ENCODE results near the gene JAZF1. TPM values are rescaled to one million over a fixed set of nuclear protein-coding genes. Genes with fewer than 3 reads are reported as not detected.
A peak's percentile ranks its signal among the peaks of the same experiment; 100 is the strongest.
"Not testable (repeated sequence)": the region's sequence is repeated elsewhere in the genome, so short reads cannot be mapped to it uniquely, and the experiment has no call there.

JAZF1 gene
- total and polyA plus RNA-seq, 2 donors: 3.9 to 14.5 TPM

- peaks cover 0 to 20% of the 10 kb centered on the region in 2 donors for H3K4me1 ChIP-seq (ENCODE audit: control insufficient read depth in 2 of 2, insufficient read depth in 2 of 2, low read length in 2 of 2)
- H3K27ac ChIP-seq (ENCODE audit: low read depth in 1 of 2, low read length in 1 of 2): no peak overlapping the region
- H3K27me3 ChIP-seq (ENCODE audit: control insufficient read depth in 2 of 2, insufficient read depth in 1 of 2, low read length in 1 of 2): no peaks in the 10 kb centered on the region
- no peak for DNase-seq (ENCODE audit: low read depth in 6 of 9, low spot score in 9 of 9)
- no peak overlapping the region for H3K4me3 ChIP-seq (ENCODE audit: low read length in 2 of 2)
- H3K36me3 ChIP-seq (ENCODE audit: control insufficient read depth in 2 of 2, insufficient read depth in 2 of 2, low read length in 1 of 2): no peaks in the 10 kb centered on the region
- H3K9me3 ChIP-seq (ENCODE audit: control insufficient read depth in 2 of 2, insufficient read depth in 1 of 2, low read length in 1 of 2): no peaks in the 10 kb centered on the region
- 70% methylated on average over 6 of the region's 6 CpGs for WGBS
These were observed 283.6 kb downstream of the JAZF1 start for GRCh38 chr7:27897001-27897400.

GRCh38 chr7:27895551-27895950 is 285.0 kb downstream of the JAZF1 start:
- H3K27me3 ChIP-seq (ENCODE audit: control insufficient read depth in 2 of 2, insufficient read depth in 1 of 2, low read length in 1 of 2): no peaks in the 10 kb centered on the region
- no peaks in the 10 kb centered on the region for H3K36me3 ChIP-seq (ENCODE audit: control insufficient read depth in 2 of 2, insufficient read depth in 2 of 2, low read length in 1 of 2)
- peak in 1 of 9 donors; percentile 19 for DNase-seq (ENCODE audit: low read depth in 6 of 9, low spot score in 9 of 9)
- H3K4me3 ChIP-seq (ENCODE audit: low read length in 2 of 2): no peak overlapping the region
- H3K9me3 ChIP-seq (ENCODE audit: control insufficient read depth in 2 of 2, insufficient read depth in 1 of 2, low read length in 1 of 2): no peaks in the 10 kb centered on the region
- peaks cover 0 to 16% of the 10 kb centered on the region in 2 donors for H3K4me1 ChIP-seq (ENCODE audit: control insufficient read depth in 2 of 2, insufficient read depth in 2 of 2, low read length in 2 of 2)
- no peak overlapping the region for H3K27ac ChIP-seq (ENCODE audit: low read depth in 1 of 2, low read length in 1 of 2)

- 41% methylated on average over 1 of the region's 1 CpG for WGBS
- no peak overlapping the region for H3K27ac ChIP-seq (ENCODE audit: low read depth in 1 of 2, low read length in 1 of 2)
- H3K36me3 ChIP-seq (ENCODE audit: control insufficient read depth in 2 of 2, insufficient read depth in 2 of 2, low read length in 1 of 2): no peaks in the 10 kb centered on the region
- H3K27me3 ChIP-seq (ENCODE audit: control insufficient read depth in 2 of 2, insufficient read depth in 1 of 2, low read length in 1 of 2): no peaks in the 10 kb centered on the region
- DNase-seq (ENCODE audit: low read depth in 6 of 9, low spot score in 9 of 9): no peak
- no peak overlapping the region for H3K4me3 ChIP-seq (ENCODE audit: low read length in 2 of 2)
- no peaks in the 10 kb centered on the region for H3K9me3 ChIP-seq (ENCODE audit: control insufficient read depth in 2 of 2, insufficient read depth in 1 of 2, low read length in 1 of 2)
- no peaks in the 10 kb centered on the region for H3K4me1 ChIP-seq (ENCODE audit: control insufficient read depth in 2 of 2, insufficient read depth in 2 of 2, low read length in 2 of 2)
These were observed 290.3 kb downstream of the JAZF1 start for GRCh38 chr7:27890205-27890849.

GRCh38 chr7:27889800-27890199 is 290.8 kb downstream of the JAZF1 start:
- Histone ChIP-seq H3K27ac (ENCODE audit: low read depth in 1 of 2, low read length in 1 of 2) (no peak overlapping the region), H3K9me3 (ENCODE audit: control insufficient read depth in 2 of 2, insufficient read depth in 1 of 2, low read length in 1 of 2) (no peaks in the 10 kb centered on the region), H3K4me3 (ENCODE audit: low read length in 2 of 2) (no peak overlapping the region), H3K36me3 (ENCODE audit: control insufficient read depth in 2 of 2, insufficient read depth in 2 of 2, low read length in 1 of 2) (no peaks in the 10 kb centered on the region), H3K4me1 (ENCODE audit: control insufficient read depth in 2 of 2, insufficient read depth in 2 of 2, low read length in 2 of 2) (no peaks in the 10 kb centered on the region), H3K27me3 (ENCODE audit: control insufficient read depth in 2 of 2, insufficient read depth in 1 of 2, low read length in 1 of 2) (no peaks in the 10 kb centered on the region)
- no peak for DNase-seq (ENCODE audit: low read depth in 6 of 9, low spot score in 9 of 9)
- WGBS: 95% methylated on average over 3 of the region's 3 CpGs

- Histone ChIP-seq H3K4me1 (ENCODE audit: control insufficient read depth in 2 of 2, insufficient read depth in 2 of 2, low read length in 2 of 2) (no peaks in the 10 kb centered on the region), H3K9me3 (ENCODE audit: control insufficient read depth in 2 of 2, insufficient read depth in 1 of 2, low read length in 1 of 2) (no peaks in the 10 kb centered on the region), H3K27ac (ENCODE audit: low read depth in 1 of 2, low read length in 1 of 2) (no peak overlapping the region), H3K4me3 (ENCODE audit: low read length in 2 of 2) (no peak overlapping the region), H3K27me3 (ENCODE audit: control insufficient read depth in 2 of 2, insufficient read depth in 1 of 2, low read length in 1 of 2) (no peaks in the 10 kb centered on the region), H3K36me3 (ENCODE audit: control insufficient read depth in 2 of 2, insufficient read depth in 2 of 2, low read length in 1 of 2) (no peaks in the 10 kb centered on the region)
- no peak for DNase-seq (ENCODE audit: low read depth in 6 of 9, low spot score in 9 of 9)
- WGBS: 98% methylated on average over 5 of the region's 5 CpGs
These were observed 291.9 kb downstream of the JAZF1 start for GRCh38 chr7:27888736-27889135.

- 98% methylated on average over 3 of the region's 3 CpGs for WGBS
- not testable (repeated sequence) for H3K27me3 ChIP-seq (ENCODE audit: control insufficient read depth in 2 of 2, insufficient read depth in 1 of 2, low read length in 1 of 2); H3K9me3 ChIP-seq (ENCODE audit: control insufficient read depth in 2 of 2, insufficient read depth in 1 of 2, low read length in 1 of 2); H3K36me3 ChIP-seq (ENCODE audit: control insufficient read depth in 2 of 2, insufficient read depth in 2 of 2, low read length in 1 of 2); H3K27ac ChIP-seq (ENCODE audit: low read depth in 1 of 2, low read length in 1 of 2); DNase-seq (ENCODE audit: low read depth in 6 of 9, low spot score in 9 of 9); H3K4me1 ChIP-seq (ENCODE audit: control insufficient read depth in 2 of 2, insufficient read depth in 2 of 2, low read length in 2 of 2); H3K4me3 ChIP-seq (ENCODE audit: low read length in 2 of 2)
These were observed 293.9 kb downstream of the JAZF1 start for GRCh38 chr7:27886710-27887109.

GRCh38 chr7:27885652-27886051 is 294.9 kb downstream of the JAZF1 start:
- no peak for DNase-seq (ENCODE audit: low read depth in 6 of 9, low spot score in 9 of 9)
- H3K4me1 ChIP-seq (ENCODE audit: control insufficient read depth in 2 of 2, insufficient read depth in 2 of 2, low read length in 2 of 2): no peaks in the 10 kb centered on the region
- no peaks in the 10 kb centered on the region for H3K9me3 ChIP-seq (ENCODE audit: control insufficient read depth in 2 of 2, insufficient read depth in 1 of 2, low read length in 1 of 2)
- H3K27me3 ChIP-seq (ENCODE audit: control insufficient read depth in 2 of 2, insufficient read depth in 1 of 2, low read length in 1 of 2): no peaks in the 10 kb centered on the region
- H3K27ac ChIP-seq (ENCODE audit: low read depth in 1 of 2, low read length in 1 of 2): no peak overlapping the region
- no peak overlapping the region for H3K4me3 ChIP-seq (ENCODE audit: low read length in 2 of 2)
- H3K36me3 ChIP-seq (ENCODE audit: control insufficient read depth in 2 of 2, insufficient read depth in 2 of 2, low read length in 1 of 2): no peaks in the 10 kb centered on the region
- WGBS: 96% methylated on average over 2 of the region's 2 CpGs

GRCh38 chr7:27883696-27884095 is 296.9 kb downstream of the JAZF1 start:
- no peak overlapping the region for H3K4me3 ChIP-seq (ENCODE audit: low read length in 2 of 2)
- WGBS: 97% methylated on average over 4 of the region's 4 CpGs
- H3K27ac ChIP-seq (ENCODE audit: low read depth in 1 of 2, low read length in 1 of 2): no peak overlapping the region
- no peak for DNase-seq (ENCODE audit: low read depth in 6 of 9, low spot score in 9 of 9)
- no peaks in the 10 kb centered on the region for H3K4me1 ChIP-seq (ENCODE audit: control insufficient read depth in 2 of 2, insufficient read depth in 2 of 2, low read length in 2 of 2)
- H3K9me3 ChIP-seq (ENCODE audit: control insufficient read depth in 2 of 2, insufficient read depth in 1 of 2, low read length in 1 of 2): no peaks in the 10 kb centered on the region
- H3K36me3 ChIP-seq (ENCODE audit: control insufficient read depth in 2 of 2, insufficient read depth in 2 of 2, low read length in 1 of 2): no peaks in the 10 kb centered on the region
- no peaks in the 10 kb centered on the region for H3K27me3 ChIP-seq (ENCODE audit: control insufficient read depth in 2 of 2, insufficient read depth in 1 of 2, low read length in 1 of 2)

- no peak overlapping the region for H3K4me3 ChIP-seq (ENCODE audit: low read length in 2 of 2)
- no peaks in the 10 kb centered on the region for H3K4me1 ChIP-seq (ENCODE audit: control insufficient read depth in 2 of 2, insufficient read depth in 2 of 2, low read length in 2 of 2)
- no peaks in the 10 kb centered on the region for H3K27me3 ChIP-seq (ENCODE audit: control insufficient read depth in 2 of 2, insufficient read depth in 1 of 2, low read length in 1 of 2)
- no peaks in the 10 kb centered on the region for H3K9me3 ChIP-seq (ENCODE audit: control insufficient read depth in 2 of 2, insufficient read depth in 1 of 2, low read length in 1 of 2)
- DNase-seq (ENCODE audit: low read depth in 6 of 9, low spot score in 9 of 9): no peak
- H3K36me3 ChIP-seq (ENCODE audit: control insufficient read depth in 2 of 2, insufficient read depth in 2 of 2, low read length in 1 of 2): no peaks in the 10 kb centered on the region
- H3K27ac ChIP-seq (ENCODE audit: low read depth in 1 of 2, low read length in 1 of 2): no peak overlapping the region
- 96% methylated on average over 8 of the region's 8 CpGs for WGBS
These were observed 303.8 kb downstream of the JAZF1 start for GRCh38 chr7:27876756-27877155.

GRCh38 chr7:27875832-27876231 is 304.8 kb downstream of the JAZF1 start:
- H3K27ac ChIP-seq (ENCODE audit: low read depth in 1 of 2, low read length in 1 of 2): no peak overlapping the region
- no peaks in the 10 kb centered on the region for H3K9me3 ChIP-seq (ENCODE audit: control insufficient read depth in 2 of 2, insufficient read depth in 1 of 2, low read length in 1 of 2)
- 100% methylated on average over 2 of the region's 2 CpGs for WGBS
- no peaks in the 10 kb centered on the region for H3K27me3 ChIP-seq (ENCODE audit: control insufficient read depth in 2 of 2, insufficient read depth in 1 of 2, low read length in 1 of 2)
- H3K4me1 ChIP-seq (ENCODE audit: control insufficient read depth in 2 of 2, insufficient read depth in 2 of 2, low read length in 2 of 2): no peaks in the 10 kb centered on the region
- no peaks in the 10 kb centered on the region for H3K36me3 ChIP-seq (ENCODE audit: control insufficient read depth in 2 of 2, insufficient read depth in 2 of 2, low read length in 1 of 2)
- no peak for DNase-seq (ENCODE audit: low read depth in 6 of 9, low spot score in 9 of 9)
- H3K4me3 ChIP-seq (ENCODE audit: low read length in 2 of 2): no peak overlapping the region

Measured in thymus (tissue), 11 donors.